GM12865 (cell line): ENCODE data around the gene DRC7.
"Not testable (repeated sequence)": the region's sequence is repeated elsewhere in the genome, so short reads cannot be mapped to it uniquely, and the experiment has no call there.

ENCODE experiments used
- DNase-seq: peaks from one replicate; pipeline ENCODE4 v3.0.0; 2010; ENCODE audit warnings: low read depth
- H3K4me3 ChIP-seq: 2 replicates; pipeline ENCODE4 v1.5.1; 2011; ENCODE audit warnings: mild to moderate bottlenecking, low read depth, low read length, control low read depth
- TF ChIP-seq, protein P1 (sequence below): IDR thresholded peaks from 2 replicates; pipeline ENCODE4 v1.5.1; 2011; ENCODE audit warnings: low read length, control low read depth, low read depth, inconsistent platforms; ENCODE audit not compliant: insufficient read depth; ENCODE audit errors: missing control alignments

DRC7 gene

DNA sequence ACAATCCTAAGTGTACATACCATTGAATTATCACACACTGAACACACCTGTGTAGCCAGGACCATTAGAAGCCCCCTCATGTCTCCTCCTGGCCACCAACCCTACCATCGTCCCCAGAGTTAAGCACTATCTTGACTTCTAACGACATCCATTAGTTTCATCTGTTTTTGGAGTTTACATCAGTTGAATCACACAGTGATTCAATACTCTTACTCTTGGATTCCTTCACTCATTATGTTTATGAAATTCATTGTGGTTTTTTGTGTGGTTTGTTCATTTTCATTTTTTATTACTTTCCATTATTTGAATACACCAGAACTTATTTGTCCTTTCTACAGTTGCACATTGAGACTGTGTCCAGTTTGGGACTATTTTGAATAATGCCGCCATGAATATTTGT lies 13.6 kb downstream of the DRC7 start:
- H3K4me3 ChIP-seq: no peak overlapping the region
- TF ChIP-seq, protein P1, sequence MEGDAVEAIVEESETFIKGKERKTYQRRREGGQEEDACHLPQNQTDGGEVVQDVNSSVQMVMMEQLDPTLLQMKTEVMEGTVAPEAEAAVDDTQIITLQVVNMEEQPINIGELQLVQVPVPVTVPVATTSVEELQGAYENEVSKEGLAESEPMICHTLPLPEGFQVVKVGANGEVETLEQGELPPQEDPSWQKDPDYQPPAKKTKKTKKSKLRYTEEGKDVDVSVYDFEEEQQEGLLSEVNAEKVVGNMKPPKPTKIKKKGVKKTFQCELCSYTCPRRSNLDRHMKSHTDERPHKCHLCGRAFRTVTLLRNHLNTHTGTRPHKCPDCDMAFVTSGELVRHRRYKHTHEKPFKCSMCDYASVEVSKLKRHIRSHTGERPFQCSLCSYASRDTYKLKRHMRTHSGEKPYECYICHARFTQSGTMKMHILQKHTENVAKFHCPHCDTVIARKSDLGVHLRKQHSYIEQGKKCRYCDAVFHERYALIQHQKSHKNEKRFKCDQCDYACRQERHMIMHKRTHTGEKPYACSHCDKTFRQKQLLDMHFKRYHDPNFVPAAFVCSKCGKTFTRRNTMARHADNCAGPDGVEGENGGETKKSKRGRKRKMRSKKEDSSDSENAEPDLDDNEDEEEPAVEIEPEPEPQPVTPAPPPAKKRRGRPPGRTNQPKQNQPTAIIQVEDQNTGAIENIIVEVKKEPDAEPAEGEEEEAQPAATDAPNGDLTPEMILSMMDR: no peak
- no peak for DNase-seq

DNA sequence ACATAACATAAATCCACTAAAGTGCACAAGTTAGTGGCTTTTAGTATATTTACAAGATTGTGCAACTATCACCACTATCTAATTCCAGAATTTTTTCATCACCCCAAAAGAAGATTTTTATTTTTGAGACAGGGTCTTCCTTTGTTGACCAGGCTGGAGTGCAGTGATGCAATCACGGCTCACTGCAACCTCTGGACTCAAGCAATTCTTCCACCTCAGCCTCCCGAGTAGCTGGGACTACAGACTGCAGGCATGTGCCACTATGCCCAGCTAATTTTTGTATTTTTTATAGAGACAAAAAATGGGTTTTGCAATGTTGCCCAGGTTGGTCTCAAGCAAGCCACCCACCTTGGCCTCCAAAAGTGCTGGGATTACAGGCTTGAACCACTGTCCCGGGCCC lies 15.1 kb downstream of the DRC7 start:
- no peak for DNase-seq
- no peak overlapping the region for H3K4me3 ChIP-seq
- TF ChIP-seq, protein P1: no peak

DNA sequence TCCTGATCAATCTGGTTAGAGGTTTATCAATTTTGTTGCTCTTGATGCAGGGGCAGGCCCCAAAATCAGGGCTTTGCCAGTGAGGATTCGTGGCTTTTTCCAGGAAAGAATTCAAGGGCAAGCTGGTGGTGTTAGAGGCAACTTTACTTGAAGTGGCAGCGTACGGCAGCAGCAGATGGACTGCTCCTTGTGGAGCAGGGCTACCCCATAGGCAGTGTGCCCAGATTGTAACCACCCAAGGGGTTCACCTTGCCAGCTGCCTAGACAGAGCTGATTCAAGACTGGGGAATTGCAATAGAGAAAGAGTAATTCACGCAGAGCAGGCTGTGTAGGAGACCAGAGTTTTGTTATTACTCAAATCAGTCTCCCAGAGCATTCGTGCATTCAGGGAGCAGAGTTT lies 16.7 kb downstream of the DRC7 start:
- TF ChIP-seq, protein P1: no peak
- no peak overlapping the region for H3K4me3 ChIP-seq
- DNase-seq: no peak

DNA sequence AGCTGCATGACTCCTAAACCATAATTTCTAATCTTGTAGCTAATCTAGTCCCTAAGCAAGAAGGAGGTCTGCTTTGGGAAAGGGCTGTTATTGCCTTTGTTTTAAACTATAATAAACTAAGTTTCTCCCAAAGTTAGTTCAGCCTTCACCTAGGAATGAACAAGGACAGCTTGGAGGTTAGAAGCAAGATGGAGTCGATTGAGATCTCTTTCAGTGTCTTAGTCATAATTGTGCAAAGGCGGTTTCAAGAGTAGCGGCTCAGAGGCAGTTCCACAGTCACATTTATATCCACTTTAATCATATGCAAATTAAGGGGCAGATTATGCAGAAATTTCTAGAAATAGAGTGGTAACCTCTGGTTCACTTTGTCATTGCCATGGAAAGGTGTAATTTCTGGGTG lies 17.4 kb downstream of the DRC7 start:
- no peak for DNase-seq
- TF ChIP-seq, protein P1: no peak
- no peak overlapping the region for H3K4me3 ChIP-seq

DNA sequence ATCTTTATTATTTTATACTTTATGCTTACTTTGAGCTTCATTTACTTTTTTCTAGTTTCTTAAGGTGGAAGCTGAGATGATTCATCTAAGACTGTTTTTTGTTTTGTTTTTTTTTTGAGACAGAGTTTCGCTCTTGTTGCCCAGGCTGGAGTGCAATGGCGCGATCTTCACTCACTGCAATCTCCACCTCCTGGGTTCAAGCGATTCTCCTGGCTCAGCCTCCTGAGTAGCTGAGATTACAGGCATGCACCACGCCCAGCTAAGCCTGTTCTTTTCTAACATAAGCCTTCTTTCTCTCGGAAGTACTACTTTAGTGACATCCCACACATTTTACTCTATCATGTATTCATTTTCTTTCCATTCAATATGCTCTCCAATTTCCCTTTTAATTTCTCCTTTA lies 18.0 kb downstream of the DRC7 start:
- not testable (repeated sequence) for H3K4me3 ChIP-seq, DNase-seq

DNA sequence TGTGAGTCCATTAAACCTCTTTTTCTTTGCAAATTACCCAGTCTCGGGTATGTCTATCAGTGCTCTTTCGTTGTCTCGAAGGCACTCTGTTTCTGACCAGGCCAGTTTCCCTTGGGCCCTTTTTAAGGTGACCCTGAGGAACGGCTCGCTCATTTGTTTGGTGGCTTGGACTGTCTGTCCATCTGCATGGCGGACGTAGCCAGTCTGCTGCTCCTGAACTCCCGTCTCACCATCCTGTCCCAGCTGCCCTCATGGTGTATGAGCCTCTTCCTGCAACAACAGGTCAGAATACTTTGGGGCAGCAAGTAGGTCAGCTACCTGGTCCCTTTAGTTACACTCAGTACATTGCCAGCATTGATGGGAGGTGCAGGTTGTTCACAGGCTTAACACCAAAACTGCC lies 19.0 kb downstream of the DRC7 start:
- DNase-seq: no peak
- no peak overlapping the region for H3K4me3 ChIP-seq
- TF ChIP-seq, protein P1: no peak

DNA sequence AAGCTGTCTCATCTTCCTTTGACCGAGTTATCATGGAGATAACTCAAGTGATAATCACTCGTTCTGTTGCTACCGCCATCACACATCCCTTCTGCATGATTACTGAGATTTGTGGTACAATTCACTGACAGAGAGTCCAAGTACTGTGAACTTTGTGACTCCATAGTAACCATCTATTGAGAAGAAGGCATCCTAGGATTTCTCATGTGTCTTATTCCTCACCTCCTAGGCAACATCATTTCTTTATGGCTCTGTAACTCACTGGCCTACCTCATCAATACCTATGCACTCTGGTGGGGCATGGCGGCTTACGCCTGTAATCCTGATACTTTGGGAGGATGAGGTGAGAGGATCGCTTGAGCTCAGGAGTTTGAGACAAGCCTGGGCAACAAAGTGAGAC lies 19.4 kb downstream of the DRC7 start:
- TF ChIP-seq, protein P1: no peak
- no peak overlapping the region for H3K4me3 ChIP-seq
- no peak for DNase-seq
